BE2C (cell line): Measurements from ENCODE around the gene TOR1AIP1.

ENCODE experiments used
- DNase-seq: peaks from one replicate; pipeline ENCODE4 v3.0.0-alpha.2; 2020
- H3K27me3 ChIP-seq: fragments of 250-450 bp; sonication (Bioruptor Pico); 2 replicates; pipeline ENCODE4 v1.5.1; 2020; ENCODE audit warnings: mild to moderate bottlenecking
- H3K36me3 ChIP-seq: fragments of 250-450 bp; sonication (Bioruptor Pico); 2 replicates; pipeline ENCODE4 v1.5.1; 2020; ENCODE audit warnings: mild to moderate bottlenecking
- H3K4me1 ChIP-seq: fragments of 250-450 bp; sonication (Bioruptor Pico); 2 replicates; pipeline ENCODE4 v1.5.1; 2020
- H3K4me3 ChIP-seq: 2 replicates; pipeline ENCODE4 v1.5.1; 2011; ENCODE audit warnings: low read depth, low read length
- H3K9me3 ChIP-seq: fragments of 250-450 bp; sonication (Bioruptor Pico); 2 replicates; pipeline ENCODE4 v1.5.1; 2020
- CTCF ChIP-seq: IDR thresholded peaks from 2 replicates; pipeline ENCODE4 v1.5.1; 2012; ENCODE audit warnings: mild to moderate bottlenecking, low read depth, low read length

TOR1AIP1 gene

GRCh38 chr1:179921981-179922872 is 40.1 kb downstream of the TOR1AIP1 start:
- H3K27me3 ChIP-seq, result no peaks in the 10 kb centered on the region
- no peak overlapping the region for H3K4me3 ChIP-seq
- H3K36me3 ChIP-seq, result peaks cover 13% of the 10 kb centered on the region
- no peaks in the 10 kb centered on the region for H3K9me3 ChIP-seq
- no peak for DNase-seq
- TF ChIP-seq CTCF, result no peak
- peaks cover 4% of the 10 kb centered on the region; the same call in 1 of the 2 replicates for H3K4me1 ChIP-seq

- H3K9me3 ChIP-seq, result no peaks in the 10 kb centered on the region
- peaks cover 6% of the 10 kb centered on the region for H3K36me3 ChIP-seq
- H3K4me3 ChIP-seq, result no peak overlapping the region
- no peak for TF ChIP-seq CTCF
- DNase-seq, result no peak
- peaks cover 4% of the 10 kb centered on the region; the same call in 1 of the 2 replicates for H3K4me1 ChIP-seq
- no peaks in the 10 kb centered on the region for H3K27me3 ChIP-seq
Measured at GRCh38 chr1:179923029-179923428, 40.9 kb downstream of the TOR1AIP1 start.

- H3K4me1 ChIP-seq, result peaks cover 4% of the 10 kb centered on the region; the same call in 1 of the 2 replicates
- no peak overlapping the region for H3K4me3 ChIP-seq
- H3K36me3 ChIP-seq, result no peaks in the 10 kb centered on the region; the same call in 1 of the 2 replicates
- no peaks in the 10 kb centered on the region for H3K9me3 ChIP-seq
- DNase-seq, result no peak
- TF ChIP-seq CTCF, result no peak
- H3K27me3 ChIP-seq, result no peaks in the 10 kb centered on the region
Measured at GRCh38 chr1:179924268-179924667, 42.2 kb downstream of the TOR1AIP1 start.

DNA sequence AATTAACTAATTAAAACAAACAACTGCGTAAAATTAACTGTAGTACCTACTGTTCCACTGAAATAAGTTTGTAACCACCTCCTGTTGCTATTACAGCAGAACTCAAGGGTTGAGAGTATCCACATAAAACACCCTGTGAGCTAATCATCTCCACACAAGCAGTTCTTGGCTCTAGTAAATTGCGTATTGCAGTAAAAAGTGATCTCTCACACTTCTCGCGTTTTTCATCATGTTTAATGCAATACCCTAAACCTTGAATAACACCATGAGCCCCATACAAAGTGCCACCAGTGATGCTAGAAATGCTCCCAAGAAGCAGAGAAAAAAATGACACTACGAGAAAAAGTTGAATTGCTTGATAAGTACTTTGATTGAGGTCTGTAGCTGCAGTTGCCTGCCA is 43.2 kb downstream of the TOR1AIP1 start:
- no peak overlapping the region for H3K4me3 ChIP-seq
- H3K9me3 ChIP-seq, result no peaks in the 10 kb centered on the region
- H3K4me1 ChIP-seq, result peaks cover 5% of the 10 kb centered on the region
- no peaks in the 10 kb centered on the region for H3K27me3 ChIP-seq
- DNase-seq, result no peak
- TF ChIP-seq CTCF, result no peak
- H3K36me3 ChIP-seq, result no peaks in the 10 kb centered on the region

DNA sequence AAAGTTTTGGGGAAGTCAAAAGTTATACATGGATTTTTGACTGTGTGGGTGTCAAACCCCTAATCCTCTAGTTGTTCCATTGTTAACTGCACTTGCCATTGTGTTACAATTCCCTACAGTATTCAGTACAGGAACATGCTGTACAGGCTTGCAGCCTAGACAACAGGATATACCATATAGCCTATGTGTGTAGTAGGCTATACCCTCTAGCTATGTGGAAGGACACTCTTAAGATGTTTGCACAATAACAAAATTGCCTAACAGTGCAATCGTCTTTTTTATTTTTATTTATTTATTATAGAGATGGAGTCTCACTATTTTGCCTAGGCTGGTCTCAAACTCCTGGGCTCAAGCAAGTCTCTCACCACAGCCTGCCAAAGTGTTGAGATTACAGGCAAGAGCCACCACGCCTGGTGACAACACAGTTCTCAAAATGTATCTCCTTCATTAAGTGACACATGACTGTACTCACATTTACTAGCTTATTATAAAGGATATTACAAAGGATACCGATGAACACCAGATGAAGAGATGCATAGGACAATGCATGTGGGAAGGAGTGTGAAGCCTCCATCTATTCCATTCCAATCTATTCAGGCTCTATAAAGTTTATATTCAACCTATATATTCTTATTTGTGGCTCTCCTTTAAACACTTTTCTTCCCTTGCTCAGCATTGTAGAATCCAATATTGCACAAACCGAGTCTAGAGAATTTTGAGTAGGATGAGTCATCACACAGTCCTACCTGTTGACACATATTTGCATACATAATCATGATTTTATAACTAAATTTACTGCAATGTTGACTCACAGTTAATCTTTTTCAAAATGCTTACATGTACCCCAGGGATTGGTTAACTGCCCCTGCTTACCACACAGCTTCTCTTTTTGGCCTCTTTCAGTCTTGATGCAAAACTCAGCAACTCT is 44.1 kb downstream of the TOR1AIP1 start:
- no peaks in the 10 kb centered on the region for H3K27me3 ChIP-seq
- H3K9me3 ChIP-seq, result no peaks in the 10 kb centered on the region
- peaks cover 7% of the 10 kb centered on the region for H3K4me1 ChIP-seq
- no peak for DNase-seq
- no peak overlapping the region for H3K4me3 ChIP-seq
- no peaks in the 10 kb centered on the region for H3K36me3 ChIP-seq
- TF ChIP-seq CTCF, result no peak
